HepG2 (cell line): ENCODE measurements around the gene SERPINE2. TPM values are rescaled to one million over a fixed set of nuclear protein-coding genes. Genes with fewer than 3 reads are reported as not detected.

Experiments used
- ZNF879 ChIP-seq: sonication (generic); formaldehyde crosslinking; IDR thresholded peaks from 2 replicates; pipeline ENCODE4 v1.8.1; 2023; ENCODE audit warnings: missing genetic modification reagents
- polyA plus RNA-seq, 8 experiments: library from polyadenylated mRNA; depleted of rRNA in 3 of 8; stranded (reverse) in 7 of 8; unstranded in 1 of 8; fragments of >200 nt; fragmentation: Illumina TruSeq in 4 of 8; extraction: Trizol in 4 of 8; gene quantifications; 2 replicates each; pipeline versions ENCODE4 v1.2.1 to v1.2.3, GENCODE V29; 2011 to 2016; ENCODE audit warnings: low read depth in 4 of 8, missing spikeins in 1 of 8, mixed read lengths in 1 of 8; ENCODE audit not compliant: insufficient read depth in 1 of 8
- total RNA-seq, 5 experiments: library from RNA; depleted of rRNA; stranded (reverse); fragments of >200 nt; fragmentation: Illumina TruSeq; extraction: Trizol; gene quantifications; 2 replicates each; pipeline ENCODE4 v1.2.3, GENCODE V29; 2016; ENCODE audit warnings: low read depth in 1 of 5
- TF ChIP-seq, protein P1 (sequence below): sonication (generic); formaldehyde crosslinking; IDR thresholded peaks from 2 replicates; pipeline ENCODE4 v1.5.0; 2020; ENCODE audit warnings: mild to moderate bottlenecking, missing genetic modification reagents
- TF ChIP-seq, protein P2 (sequence below), 2 experiments: sonication (generic) in 1 of 2; formaldehyde crosslinking in 1 of 2; IDR thresholded peaks; 2 replicates each; pipeline versions ENCODE4 v1.6.1 to v1.9.0; 2014 to 2022; ENCODE audit warnings: antibody characterized with exemption in 1 of 2, borderline replicate concordance in 1 of 2, inconsistent platforms in 1 of 2, low read depth in 1 of 2, missing genetic modification reagents in 1 of 2
- TF ChIP-seq, protein P3 (sequence below), 2 experiments: sonication (generic) in 1 of 2; formaldehyde crosslinking in 1 of 2; IDR thresholded peaks; 2 replicates each; pipeline versions ENCODE4 v1.4.0 to v1.6.1; 2016 to 2020; ENCODE audit warnings: borderline replicate concordance in 1 of 2, low read depth in 1 of 2, mild to moderate bottlenecking in 1 of 2, missing genetic modification reagents in 1 of 2

The SERPINE2 gene
- total and polyA plus RNA-seq, 2 of the 13 experiments (the other 11 are each of a cell fraction or from before 2014, with no cell fraction given), result 7.9 to 18.1 TPM

- TF ChIP-seq, protein P1, sequence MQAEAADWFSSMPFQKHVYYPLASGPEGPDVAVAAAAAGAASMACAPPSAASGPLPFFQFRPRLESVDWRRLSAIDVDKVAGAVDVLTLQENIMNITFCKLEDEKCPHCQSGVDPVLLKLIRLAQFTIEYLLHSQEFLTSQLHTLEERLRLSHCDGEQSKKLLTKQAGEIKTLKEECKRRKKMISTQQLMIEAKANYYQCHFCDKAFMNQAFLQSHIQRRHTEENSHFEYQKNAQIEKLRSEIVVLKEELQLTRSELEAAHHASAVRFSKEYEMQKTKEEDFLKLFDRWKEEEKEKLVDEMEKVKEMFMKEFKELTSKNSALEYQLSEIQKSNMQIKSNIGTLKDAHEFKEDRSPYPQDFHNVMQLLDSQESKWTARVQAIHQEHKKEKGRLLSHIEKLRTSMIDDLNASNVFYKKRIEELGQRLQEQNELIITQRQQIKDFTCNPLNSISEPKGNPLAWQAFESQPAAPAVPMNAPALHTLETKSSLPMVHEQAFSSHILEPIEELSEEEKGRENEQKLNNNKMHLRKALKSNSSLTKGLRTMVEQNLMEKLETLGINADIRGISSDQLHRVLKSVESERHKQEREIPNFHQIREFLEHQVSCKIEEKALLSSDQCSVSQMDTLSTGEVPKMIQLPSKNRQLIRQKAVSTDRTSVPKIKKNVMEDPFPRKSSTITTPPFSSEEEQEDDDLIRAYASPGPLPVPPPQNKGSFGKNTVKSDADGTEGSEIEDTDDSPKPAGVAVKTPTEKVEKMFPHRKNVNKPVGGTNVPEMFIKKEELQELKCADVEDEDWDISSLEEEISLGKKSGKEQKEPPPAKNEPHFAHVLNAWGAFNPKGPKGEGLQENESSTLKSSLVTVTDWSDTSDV (CRISPR knock-in tag), result no peak
- TF ChIP-seq, protein P2, sequence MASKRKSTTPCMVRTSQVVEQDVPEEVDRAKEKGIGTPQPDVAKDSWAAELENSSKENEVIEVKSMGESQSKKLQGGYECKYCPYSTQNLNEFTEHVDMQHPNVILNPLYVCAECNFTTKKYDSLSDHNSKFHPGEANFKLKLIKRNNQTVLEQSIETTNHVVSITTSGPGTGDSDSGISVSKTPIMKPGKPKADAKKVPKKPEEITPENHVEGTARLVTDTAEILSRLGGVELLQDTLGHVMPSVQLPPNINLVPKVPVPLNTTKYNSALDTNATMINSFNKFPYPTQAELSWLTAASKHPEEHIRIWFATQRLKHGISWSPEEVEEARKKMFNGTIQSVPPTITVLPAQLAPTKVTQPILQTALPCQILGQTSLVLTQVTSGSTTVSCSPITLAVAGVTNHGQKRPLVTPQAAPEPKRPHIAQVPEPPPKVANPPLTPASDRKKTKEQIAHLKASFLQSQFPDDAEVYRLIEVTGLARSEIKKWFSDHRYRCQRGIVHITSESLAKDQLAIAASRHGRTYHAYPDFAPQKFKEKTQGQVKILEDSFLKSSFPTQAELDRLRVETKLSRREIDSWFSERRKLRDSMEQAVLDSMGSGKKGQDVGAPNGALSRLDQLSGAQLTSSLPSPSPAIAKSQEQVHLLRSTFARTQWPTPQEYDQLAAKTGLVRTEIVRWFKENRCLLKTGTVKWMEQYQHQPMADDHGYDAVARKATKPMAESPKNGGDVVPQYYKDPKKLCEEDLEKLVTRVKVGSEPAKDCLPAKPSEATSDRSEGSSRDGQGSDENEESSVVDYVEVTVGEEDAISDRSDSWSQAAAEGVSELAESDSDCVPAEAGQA (IDR thresholded peaks at IDR 0.05; ENCODE audit: low read depth), result no peak
- TF ChIP-seq, protein P2 (CRISPR knock-in tag; IDR thresholded peaks at IDR 0.05; ENCODE audit: borderline replicate concordance), result no peak
- TF ChIP-seq, protein P3, sequence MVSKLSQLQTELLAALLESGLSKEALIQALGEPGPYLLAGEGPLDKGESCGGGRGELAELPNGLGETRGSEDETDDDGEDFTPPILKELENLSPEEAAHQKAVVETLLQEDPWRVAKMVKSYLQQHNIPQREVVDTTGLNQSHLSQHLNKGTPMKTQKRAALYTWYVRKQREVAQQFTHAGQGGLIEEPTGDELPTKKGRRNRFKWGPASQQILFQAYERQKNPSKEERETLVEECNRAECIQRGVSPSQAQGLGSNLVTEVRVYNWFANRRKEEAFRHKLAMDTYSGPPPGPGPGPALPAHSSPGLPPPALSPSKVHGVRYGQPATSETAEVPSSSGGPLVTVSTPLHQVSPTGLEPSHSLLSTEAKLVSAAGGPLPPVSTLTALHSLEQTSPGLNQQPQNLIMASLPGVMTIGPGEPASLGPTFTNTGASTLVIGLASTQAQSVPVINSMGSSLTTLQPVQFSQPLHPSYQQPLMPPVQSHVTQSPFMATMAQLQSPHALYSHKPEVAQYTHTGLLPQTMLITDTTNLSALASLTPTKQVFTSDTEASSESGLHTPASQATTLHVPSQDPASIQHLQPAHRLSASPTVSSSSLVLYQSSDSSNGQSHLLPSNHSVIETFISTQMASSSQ (IDR thresholded peaks at IDR 0.05; ENCODE audit: low read depth), result no peak
- TF ChIP-seq, protein P3 (CRISPR knock-in tag; IDR thresholded peaks at IDR 0.05; ENCODE audit: borderline replicate concordance), result no peak
- no peak for TF ChIP-seq ZNF879
- TF ChIP-seq, all 625 proteins: peak for 0
Measured at GRCh38 chr2:223934870-223935269, 104.2 kb downstream of the SERPINE2 start (continued).
